ENCODE measurements around the gene CHD9.

GRCh38 chr16:53262645-53263044 is 207.9 kb downstream of the CHD9 start:
- TF ChIP-seq POLR2AphosphoS5 (IDR thresholded peaks at IDR 0.05; ENCODE audit: low read depth, low read length) (no peak), POLR2A (IDR thresholded peaks at IDR 0.05; ENCODE audit: low read depth, low read length) (no peak)
